SK-N-MC (cell line): ENCODE results near the gene PDZRN3.

Experiments
- DNase-seq: peaks from one replicate; pipeline ENCODE4 v3.0.0-alpha.2; 2011; ENCODE audit warnings: low read depth, low spot score
- H3K27ac ChIP-seq: fragments of 200-600 bp; sonication (generic); 2 replicates; pipeline ENCODE4 v1.5.1; 2016; ENCODE audit warnings: mixed run types
- H3K36me3 ChIP-seq: fragments of 200-600 bp; sonication (generic); 2 replicates; pipeline ENCODE4 v1.6.1; 2017; ENCODE audit warnings: antibody characterized with exemption, low read length, mixed read lengths; ENCODE audit not compliant: insufficient read depth
- H3K4me3 ChIP-seq: fragments of 200-600 bp; sonication (generic); 2 replicates; pipeline ENCODE4 v1.5.1; 2016
- H3K9ac ChIP-seq: fragments of 200-600 bp; sonication (generic); 2 replicates; pipeline ENCODE4 v1.8.0; 2017; ENCODE audit warnings: mixed run types, mixed read lengths; ENCODE audit not compliant: insufficient read length
- H3K9me3 ChIP-seq: fragments of 200-600 bp; sonication (generic); 2 replicates; pipeline ENCODE4 v1.6.1; 2017; ENCODE audit warnings: low read depth, mild to moderate bottlenecking, antibody characterized with exemption, low read length, moderate library complexity, mixed read lengths
- EZH2 ChIP-seq: fragments of 200-600 bp; sonication (generic); IDR thresholded peaks from one replicate; pipeline ENCODE4 v1.6.1; 2017; ENCODE audit warnings: antibody characterized with exemption
- FOXP2 ChIP-seq: optimal IDR thresholded peaks from 2 replicates; pipeline ENCODE3; 2011; ENCODE audit warnings: mild to moderate bottlenecking, moderate library complexity; ENCODE audit not compliant: insufficient read depth; ENCODE audit errors: extremely low read length, control extremely low read depth
- POLR2AphosphoS5 ChIP-seq: IDR thresholded peaks from 2 replicates; pipeline ENCODE4 v1.6.1; 2012; ENCODE audit warnings: mild to moderate bottlenecking, low read depth, low read length, borderline replicate concordance

PDZRN3 gene

DNA sequence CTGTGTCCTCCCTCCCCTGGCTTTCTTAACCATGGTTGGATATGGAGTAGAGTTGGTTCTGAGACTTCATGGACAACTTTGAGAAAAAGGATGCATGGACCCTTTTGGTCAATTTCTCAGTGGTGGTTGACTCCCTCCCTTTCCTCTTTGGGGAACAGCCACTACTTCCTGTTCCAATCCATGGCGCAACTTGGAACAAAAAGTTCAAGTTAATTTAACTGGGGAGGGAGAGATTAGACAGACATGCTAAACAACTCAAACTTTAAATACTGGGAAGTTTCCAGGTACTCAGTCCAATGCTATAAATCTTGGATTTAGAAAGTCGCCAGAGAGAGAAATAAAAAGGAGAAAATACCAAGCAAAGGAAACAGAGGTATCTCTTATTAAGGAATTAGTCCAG lies 202.2 kb downstream of the PDZRN3 start:
- no peak overlapping the region for H3K4me3 ChIP-seq
- DNase-seq = no peak
- no peak overlapping the region for H3K27ac ChIP-seq
- H3K9me3 ChIP-seq = no peaks in the 10 kb centered on the region
- no peak overlapping the region for H3K9ac ChIP-seq
- TF ChIP-seq FOXP2 (no peak), EZH2 (no peak), POLR2AphosphoS5 (no peak)
- no peaks in the 10 kb centered on the region for H3K36me3 ChIP-seq

DNA sequence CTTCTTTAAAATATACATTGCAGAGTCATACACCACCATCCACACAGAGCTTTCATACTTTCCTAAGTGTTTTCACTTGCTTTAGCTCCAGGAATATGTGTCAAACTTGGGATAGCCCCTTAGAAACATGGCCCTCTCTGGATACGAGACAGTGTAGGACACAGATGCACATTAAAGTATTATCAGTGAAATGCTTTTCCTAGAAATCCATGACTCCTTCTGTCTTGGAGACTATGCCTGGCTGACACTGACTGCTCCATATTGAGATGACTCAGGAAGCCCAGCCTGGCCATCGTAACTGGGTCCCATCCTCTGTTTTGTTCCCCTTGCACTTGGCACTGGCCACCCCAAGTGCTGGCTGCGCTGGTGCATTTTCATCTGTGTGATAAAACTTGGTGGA lies 204.8 kb downstream of the PDZRN3 start:
- DNase-seq = no peak
- H3K4me3 ChIP-seq = no peak overlapping the region

GRCh38 chr3:73419179-73419803 lies 205.4 kb downstream of the PDZRN3 start:
- no peak overlapping the region for H3K4me3 ChIP-seq
- H3K27ac ChIP-seq = no peak overlapping the region
- H3K36me3 ChIP-seq = no peaks in the 10 kb centered on the region
- TF ChIP-seq POLR2AphosphoS5 = no peak
- no peak for TF ChIP-seq EZH2
- no peak for TF ChIP-seq FOXP2
- H3K9me3 ChIP-seq = no peaks in the 10 kb centered on the region
- H3K9ac ChIP-seq = no peak overlapping the region
- no peak for DNase-seq

More for the DNA sequence above, 204.8 kb downstream of the PDZRN3 start:
- Histone ChIP-seq H3K9me3 (no peaks in the 10 kb centered on the region), H3K36me3 (no peaks in the 10 kb centered on the region), H3K9ac (no peak overlapping the region), H3K27ac (no peak overlapping the region)
- TF ChIP-seq POLR2AphosphoS5 = no peak
- no peak for TF ChIP-seq EZH2
- TF ChIP-seq FOXP2 = no peak

GRCh38 chr3:73418681-73419080 lies 206.1 kb downstream of the PDZRN3 start:
- Histone ChIP-seq H3K36me3 (no peaks in the 10 kb centered on the region), H3K9ac (no peak overlapping the region), H3K4me3 (no peak overlapping the region), H3K9me3 (no peaks in the 10 kb centered on the region), H3K27ac (no peak overlapping the region)
- TF ChIP-seq FOXP2 (no peak), EZH2 (no peak), POLR2AphosphoS5 (no peak)
- no peak for DNase-seq

- no peak for DNase-seq
- Histone ChIP-seq H3K27ac (no peak overlapping the region), H3K36me3 (no peaks in the 10 kb centered on the region), H3K9ac (no peak overlapping the region), H3K4me3 (no peak overlapping the region), H3K9me3 (no peaks in the 10 kb centered on the region)
- no peak for TF ChIP-seq FOXP2
- TF ChIP-seq EZH2 = no peak
- TF ChIP-seq POLR2AphosphoS5 = no peak
Observed at GRCh38 chr3:73415118-73415517, 209.6 kb downstream of the PDZRN3 start.

- no peak overlapping the region for H3K4me3 ChIP-seq
- H3K9ac ChIP-seq = no peak overlapping the region
- H3K9me3 ChIP-seq = no peaks in the 10 kb centered on the region
- TF ChIP-seq POLR2AphosphoS5 = no peak
- no peak for TF ChIP-seq FOXP2
- no peak for TF ChIP-seq EZH2
- H3K36me3 ChIP-seq = no peaks in the 10 kb centered on the region
- DNase-seq = no peak
- H3K27ac ChIP-seq = no peak overlapping the region
Observed at GRCh38 chr3:73413619-73414018, 211.1 kb downstream of the PDZRN3 start.

DNA sequence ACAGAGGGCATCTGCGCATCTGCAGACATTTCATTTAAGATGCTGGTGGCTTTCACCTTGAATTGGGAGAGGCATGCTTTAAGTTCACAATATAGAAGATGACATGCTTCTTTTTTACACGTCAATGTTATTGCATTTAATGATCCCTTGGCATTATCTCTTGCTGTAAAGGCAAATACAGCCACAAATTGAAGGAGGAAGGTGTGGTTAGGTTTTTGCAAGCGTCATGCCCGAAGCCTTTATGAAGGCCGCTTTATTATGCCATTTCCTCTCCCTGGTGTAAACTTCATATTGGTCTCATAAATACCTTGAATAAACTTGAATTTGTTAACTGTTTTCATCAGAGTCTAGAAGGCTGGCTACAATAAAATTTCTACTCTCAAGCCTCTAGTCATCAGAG lies 212.7 kb downstream of the PDZRN3 start:
- Histone ChIP-seq H3K9ac (no peak overlapping the region), H3K36me3 (no peaks in the 10 kb centered on the region), H3K27ac (no peak overlapping the region), H3K9me3 (no peaks in the 10 kb centered on the region), H3K4me3 (no peak overlapping the region)
- TF ChIP-seq POLR2AphosphoS5 (no peak), EZH2 (no peak), FOXP2 (no peak)
- no peak for DNase-seq

- no peaks in the 10 kb centered on the region for H3K36me3 ChIP-seq
- H3K4me3 ChIP-seq = no peak overlapping the region
- TF ChIP-seq POLR2AphosphoS5 (no peak), FOXP2 (no peak), EZH2 (no peak)
- no peak for DNase-seq
- no peaks in the 10 kb centered on the region for H3K9me3 ChIP-seq
- no peak overlapping the region for H3K27ac ChIP-seq
- H3K9ac ChIP-seq = no peak overlapping the region
Observed at GRCh38 chr3:73411545-73411944, 213.2 kb downstream of the PDZRN3 start.
